Neural progenitor cell (in vitro differentiated cells): Measurements from ENCODE around the gene FRYL.
"Not testable (repeated sequence)": the region's sequence is repeated elsewhere in the genome, so short reads cannot be mapped to it uniquely, and the experiment has no call there.

Experiments used
- CTCF ChIP-seq: fragments of 200-600 bp; sonication (generic); IDR thresholded peaks from 2 replicates; pipeline ENCODE4 v1.5.1; 2017; ENCODE audit warnings: antibody characterized with exemption, mild to moderate bottlenecking
- EZH2 ChIP-seq: fragments of 200-600 bp; sonication (generic); IDR thresholded peaks from 2 replicates; pipeline ENCODE4 v1.6.1; 2017; ENCODE audit warnings: antibody characterized with exemption, mild to moderate bottlenecking, moderate library complexity
- EZH2phosphoT487 ChIP-seq: fragments of 200-600 bp; sonication (generic); IDR thresholded peaks from 2 replicates; pipeline ENCODE4 v1.6.1; 2017; ENCODE audit warnings: antibody characterized with exemption

DNA sequence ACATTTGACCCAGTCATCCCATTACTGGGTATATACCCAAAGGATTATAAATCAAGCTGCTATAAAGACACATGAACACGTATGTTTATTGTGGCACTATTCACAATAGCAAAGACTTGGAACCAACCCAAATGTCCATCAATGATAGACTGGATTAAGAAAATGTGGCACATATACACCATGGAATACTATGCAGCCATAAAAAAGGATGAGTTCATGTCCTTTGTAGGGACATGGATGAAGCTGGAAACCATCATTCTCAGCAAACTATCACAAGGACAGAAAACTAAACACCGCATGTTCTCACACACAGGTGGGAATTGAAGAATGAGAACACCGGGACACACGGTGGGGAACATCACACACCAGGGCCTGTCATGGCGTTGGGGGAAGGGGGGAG lies 21.4 kb downstream of the FRYL start:
- TF ChIP-seq EZH2phosphoT487, CTCF, EZH2: not testable (repeated sequence)
